Activated effector memory CD4-positive, alpha-beta T cell treated with Interleukin-2 at 50 U/mL for 16 hours (primary cell): ENCODE measurements around the gene TFDP2.
"Not testable (repeated sequence)": the region's sequence is repeated elsewhere in the genome, so short reads cannot be mapped to it uniquely, and the experiment has no call there.

Experiments
- DNase-seq: peaks from one replicate; pipeline ENCODE4 v3.0.0-alpha.2; 2020

The TFDP2 gene

DNA sequence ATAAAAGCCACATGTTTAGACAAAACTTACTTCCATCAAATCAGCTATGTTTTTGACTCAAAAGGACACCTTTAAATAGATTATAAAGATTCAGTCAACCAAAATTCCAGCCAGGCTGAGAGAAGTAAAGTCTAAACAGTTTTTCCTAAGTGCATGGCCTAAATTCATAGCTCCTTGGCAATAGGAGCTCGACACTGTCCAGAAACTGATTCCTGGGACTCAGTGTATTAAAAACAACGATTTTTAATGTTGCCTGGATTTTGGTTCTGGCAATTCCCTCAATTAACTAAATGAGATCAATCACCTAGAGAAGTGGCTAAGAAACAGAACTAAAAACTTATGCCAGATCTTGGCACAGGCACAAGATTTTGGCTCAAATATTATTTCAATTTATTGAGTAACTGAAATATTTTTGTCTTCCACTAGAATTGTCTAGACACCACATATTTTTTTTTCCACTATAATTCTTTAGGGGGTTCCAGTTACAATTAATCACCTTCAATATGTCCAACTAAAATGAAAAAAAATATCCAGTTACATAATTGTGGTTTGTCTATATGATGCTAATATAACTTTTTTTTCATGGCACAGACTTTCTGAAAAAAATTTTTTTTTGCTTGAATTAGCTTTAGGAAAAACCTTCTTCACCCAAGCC, 135.9 kb downstream of the TFDP2 start:
- DNase-seq, result no peak

DNA sequence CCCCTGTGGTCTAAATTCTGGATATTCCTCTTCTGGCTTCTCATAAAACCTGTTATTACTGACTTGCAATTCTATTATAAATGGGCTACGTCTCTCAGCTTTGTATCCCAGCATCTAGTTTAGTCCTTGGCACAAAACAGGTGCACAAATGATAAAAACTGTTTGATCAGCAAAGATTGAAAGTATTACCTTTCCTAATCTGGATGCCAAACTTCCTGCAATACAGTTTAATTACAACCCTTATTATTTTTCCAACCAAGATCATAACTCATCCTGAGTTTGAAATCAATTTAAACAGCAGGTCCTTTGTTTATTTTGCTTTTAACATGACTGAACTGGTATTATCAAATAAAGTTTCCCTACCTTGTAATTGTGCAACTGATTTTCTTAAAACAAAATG, 140.3 kb downstream of the TFDP2 start:
- DNase-seq, result no peak

DNA sequence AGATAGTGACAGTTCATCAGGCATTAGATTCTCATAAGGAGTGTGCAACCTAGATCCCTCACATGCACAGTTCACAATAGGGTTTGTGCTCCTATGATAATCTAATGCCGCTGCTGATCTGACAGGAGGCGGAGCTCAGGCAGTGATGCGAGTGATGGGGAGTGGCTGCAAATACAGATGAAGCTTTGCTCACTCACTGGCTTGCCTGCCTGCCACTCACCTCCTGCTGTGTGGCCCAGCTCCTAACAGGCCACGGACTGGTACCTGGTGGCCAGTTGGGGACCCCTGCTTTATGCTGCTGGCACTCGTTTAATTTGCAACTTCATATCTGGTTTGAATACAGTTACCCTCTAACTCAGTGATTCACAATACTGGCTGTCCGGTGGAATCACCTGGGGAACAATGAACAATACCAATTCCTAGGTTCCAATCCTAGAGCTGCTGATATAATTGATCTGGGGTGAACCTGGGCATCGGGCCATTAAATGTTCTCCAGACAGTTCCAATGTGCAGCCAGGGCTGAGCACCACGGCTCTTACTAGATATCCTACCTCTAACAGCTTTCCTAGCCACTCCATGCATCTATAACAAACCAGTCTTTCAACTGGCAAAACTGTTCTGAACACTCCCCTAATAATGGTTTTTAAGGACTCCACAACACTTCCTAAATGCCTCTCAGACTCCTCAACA, 141.5 kb downstream of the TFDP2 start:
- DNase-seq, result no peak

DNA sequence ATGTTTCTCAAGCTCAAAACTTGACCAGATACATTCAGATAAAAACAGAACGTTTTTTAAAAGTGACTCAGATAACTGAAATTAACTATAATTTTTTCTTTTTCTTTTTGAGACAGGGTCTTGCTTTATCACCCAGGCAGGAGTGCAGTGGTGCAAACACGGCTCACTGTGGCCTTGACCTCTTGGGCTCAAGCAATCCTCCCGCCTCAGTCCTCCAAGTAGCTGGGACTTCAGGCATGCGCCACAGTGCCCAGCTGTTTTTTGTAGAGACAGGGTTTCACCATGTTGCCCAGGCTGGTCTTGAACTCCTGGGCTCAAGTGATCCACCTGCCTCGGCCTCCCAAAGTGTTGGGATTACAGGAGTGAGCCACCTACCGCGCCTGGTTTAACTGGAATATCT, 144.4 kb downstream of the TFDP2 start:
- DNase-seq, result not testable (repeated sequence)

DNA sequence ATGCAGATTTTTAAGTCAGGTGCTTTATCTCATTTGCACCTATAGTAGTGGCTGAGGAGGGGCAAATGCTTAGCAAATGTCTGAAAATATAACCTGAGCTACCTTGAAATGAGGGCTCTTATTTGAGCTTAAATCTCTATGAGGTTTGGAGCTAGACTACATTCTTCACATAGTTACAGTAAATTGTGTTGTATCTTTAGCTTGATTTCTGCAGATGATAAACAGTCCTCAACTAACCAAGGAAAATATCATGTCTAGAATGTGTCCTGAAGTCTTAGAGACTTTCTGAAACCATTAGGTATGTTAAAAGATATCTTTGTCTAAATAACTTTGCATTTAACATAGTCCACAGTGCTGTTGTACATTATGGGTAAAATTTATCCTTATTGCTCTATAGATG, 145.3 kb downstream of the TFDP2 start:
- no peak for DNase-seq

DNA sequence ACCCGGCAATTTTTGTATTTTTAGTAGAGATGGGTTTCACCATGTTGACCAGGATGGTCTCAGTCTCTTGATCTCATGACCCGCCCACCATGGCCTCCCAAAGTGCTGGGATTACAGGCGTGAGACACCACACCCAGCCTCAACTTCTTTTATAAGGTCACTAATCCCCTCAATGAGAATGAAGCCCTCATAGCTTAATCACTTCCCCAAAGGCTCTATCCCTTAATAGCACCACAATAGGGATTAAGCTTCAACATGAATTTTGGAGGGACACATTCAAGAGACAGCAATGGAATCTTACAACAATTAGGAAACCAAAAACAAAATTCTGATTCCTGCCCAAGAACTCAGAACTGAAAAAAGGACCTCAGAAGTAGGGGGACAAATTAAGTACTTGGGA, 146.1 kb downstream of the TFDP2 start:
- no peak for DNase-seq

DNA sequence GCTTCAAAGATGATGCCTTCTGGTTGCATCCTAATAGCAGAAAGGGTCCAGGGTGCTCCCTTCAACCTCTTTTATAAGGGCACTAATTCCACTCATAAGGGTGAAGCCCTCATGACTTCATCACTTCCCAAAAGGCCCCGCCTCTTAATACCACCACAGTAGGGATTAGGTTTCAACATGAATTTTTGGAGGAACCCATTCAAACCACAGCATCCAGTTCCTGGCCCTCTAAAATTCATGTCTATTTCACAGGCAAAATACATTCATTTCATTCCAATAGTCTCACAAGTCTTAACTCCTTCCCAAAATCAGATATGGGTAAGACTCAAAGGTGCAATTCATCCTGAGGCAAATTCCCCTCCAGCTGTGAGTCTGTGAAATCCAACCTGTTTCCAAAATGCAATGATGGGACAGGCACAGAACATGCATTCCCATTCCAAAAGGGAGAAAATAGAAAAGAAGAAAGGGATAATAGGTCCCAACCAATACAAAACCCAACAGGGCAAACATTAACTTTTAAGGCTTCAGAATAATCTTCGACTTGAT, 148.9 kb downstream of the TFDP2 start:
- DNase-seq, result no peak

DNA sequence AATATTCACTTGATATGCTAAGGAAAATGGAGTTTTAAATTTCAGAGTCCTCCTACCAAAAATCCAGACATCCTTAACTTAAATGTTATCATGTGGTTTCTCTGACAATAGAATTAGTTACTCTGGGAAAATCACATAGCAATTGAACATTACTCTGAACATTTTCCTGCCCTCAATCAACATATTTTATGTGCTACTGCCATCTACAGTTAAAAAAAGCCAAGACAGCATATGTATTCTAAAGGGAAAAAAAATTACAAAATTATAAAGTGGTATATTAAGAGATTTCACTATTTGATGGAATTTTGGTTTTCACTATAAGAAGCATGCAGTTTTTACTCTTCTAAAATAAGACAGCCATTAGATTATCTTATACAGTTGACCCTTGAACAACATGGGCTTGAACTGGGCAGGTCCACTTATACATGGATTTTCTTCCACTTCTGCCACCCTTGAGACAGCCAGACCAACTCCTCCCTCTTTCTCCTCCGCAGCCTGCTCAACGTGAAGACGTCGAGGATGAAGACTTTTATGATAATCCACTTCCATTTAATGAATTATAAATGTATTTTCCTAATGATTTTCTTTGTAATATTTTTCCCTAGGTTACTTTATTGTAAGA, 150.6 kb downstream of the TFDP2 start:
- DNase-seq, result no peak

DNA sequence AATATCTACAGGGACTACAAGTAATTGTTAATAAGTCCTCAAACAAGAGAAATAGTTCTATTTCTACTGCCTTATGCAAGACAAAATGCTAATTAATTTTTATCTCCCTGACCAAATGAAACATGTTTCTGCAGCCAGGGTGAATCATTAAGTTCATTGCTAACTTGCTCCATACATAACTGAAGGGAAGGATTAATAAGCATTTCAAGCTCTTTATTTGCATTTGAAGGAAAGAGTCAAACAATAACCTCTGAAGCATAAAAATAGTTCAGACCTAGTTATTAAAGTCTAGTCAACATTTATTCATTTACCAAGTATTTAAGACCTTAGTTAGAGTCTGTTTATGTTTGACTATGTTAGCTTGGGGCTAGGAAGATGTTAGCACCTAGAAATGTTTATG, 152.9 kb downstream of the TFDP2 start:
- no peak for DNase-seq

DNA sequence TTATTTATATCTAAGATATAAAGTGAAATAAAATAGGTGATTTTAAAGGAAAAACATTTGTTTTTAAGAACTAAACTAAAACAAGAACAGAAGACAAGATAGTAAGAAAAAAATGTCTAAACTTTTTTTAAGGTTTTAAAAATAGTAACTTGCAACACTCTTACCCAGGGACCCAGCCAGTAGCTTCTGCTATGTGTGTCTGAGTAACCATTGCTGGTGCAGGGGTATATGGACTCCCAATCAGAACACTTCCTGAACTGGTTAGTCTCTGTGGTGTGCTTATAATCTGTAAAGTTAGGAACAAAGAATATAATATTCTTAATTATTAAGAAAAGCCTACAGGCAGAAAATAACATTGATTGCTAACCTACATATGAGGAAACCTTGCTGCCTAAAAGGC, 154.5 kb downstream of the TFDP2 start:
- no peak for DNase-seq

DNA sequence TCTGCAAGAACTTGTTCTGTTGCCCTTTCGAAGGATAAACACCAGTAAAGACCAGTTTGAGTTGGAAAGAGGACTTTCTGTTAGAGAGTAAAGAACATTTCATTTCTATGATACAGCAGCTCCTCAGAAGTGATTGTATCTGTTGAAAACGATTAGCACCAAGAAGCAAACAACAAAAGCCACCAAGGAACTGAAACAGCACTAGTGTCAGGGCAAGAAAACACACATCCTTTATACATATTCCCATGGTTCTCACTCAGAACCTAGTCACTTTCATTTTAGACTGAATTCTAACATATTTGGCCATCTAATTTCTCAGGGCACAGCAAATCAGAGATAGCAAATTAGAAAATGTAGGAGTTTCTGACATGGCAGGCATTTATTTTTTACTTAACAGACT, 156.8 kb downstream of the TFDP2 start:
- no peak for DNase-seq

DNA sequence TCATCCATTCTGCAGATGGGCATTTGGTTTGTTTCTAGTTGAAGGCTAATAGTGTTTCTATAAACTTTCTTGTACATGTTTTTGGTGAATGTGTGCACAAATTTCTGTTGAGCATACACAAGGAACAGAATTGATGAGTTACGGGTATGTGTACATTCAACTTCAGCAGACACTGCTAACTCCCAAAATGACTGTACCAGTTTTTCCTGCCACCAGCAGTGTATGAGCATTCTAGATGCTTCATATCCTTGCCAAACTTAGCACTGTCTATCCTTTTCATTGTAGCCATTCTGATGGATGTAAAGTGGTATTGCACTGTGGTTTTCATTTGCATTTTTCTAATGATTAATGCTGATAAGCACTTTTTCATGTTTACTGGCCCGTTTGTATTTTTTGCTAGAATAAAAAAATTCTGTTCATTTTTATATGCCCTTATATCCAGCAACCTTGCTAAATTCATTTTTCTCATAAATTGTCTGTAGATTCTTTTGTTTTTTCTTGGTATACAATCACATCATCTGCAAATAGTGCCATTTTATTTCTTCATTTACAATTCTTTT, 162.7 kb downstream of the TFDP2 start:
- DNase-seq, result no peak

DNA sequence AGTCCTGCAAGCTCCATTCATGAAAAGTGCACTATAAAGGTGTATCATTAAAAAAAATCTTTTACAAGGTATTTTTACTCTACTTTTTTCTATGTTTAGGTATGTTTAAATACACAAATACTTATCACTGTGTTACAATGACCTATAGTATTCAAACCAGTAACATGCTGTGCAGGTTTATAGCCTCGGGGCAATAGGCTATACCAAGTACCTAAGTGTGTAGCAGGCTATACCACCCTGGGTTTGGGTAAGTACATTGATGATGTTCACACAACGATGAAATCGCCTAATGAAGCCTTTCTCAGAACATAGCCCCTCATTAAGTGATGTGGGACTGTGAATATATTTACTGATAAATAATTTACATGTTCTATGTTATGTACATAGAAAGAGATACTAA, 168.3 kb downstream of the TFDP2 start:
- no peak for DNase-seq

DNA sequence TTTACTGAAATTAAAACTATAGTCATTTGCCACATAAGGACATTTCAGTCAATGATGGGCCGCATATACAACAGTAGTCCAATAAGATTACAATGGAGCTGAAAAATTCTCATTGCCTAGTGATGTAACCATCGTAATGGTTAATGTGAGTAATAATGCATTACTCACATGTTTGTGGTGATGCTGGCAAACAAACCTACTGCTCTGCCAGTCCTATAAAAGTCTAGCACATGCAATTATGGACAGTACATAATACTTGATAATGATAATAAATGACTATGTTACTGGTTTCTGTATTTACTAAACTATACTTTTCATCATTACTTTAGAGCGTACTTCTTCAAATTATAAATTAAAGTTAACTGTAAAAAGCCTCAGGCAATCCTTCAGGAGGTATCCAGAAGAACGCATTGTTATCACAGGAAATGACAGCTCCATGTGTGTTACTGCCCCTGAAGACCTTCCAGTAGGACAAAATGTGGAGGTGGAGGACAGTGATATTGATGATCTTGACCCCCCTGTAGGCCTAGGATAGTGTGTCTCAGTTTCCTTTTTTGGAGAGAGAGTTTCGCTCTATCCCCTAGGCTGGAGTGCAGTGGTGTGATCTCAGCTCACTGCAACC, 170.2 kb downstream of the TFDP2 start:
- DNase-seq, result no peak

DNA sequence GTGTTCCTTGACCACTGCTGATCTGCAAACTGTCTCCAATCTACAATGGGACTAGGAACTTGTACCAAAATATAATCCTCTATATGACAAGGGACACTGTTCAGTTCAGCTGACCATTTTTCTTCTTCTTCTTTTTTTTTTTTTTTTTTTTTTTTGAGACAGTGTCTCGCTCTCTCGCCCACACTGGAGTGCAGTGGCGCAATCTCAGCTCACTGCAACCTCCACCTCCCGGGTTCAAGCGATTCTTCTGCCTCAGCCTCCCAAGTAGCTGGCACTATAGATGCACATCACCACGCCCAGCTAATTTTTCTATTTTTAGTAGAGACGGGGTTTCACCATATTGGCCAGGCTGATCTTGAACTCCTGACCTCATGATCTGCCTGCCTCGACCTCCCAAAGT, 174.6 kb downstream of the TFDP2 start:
- not testable (repeated sequence) for DNase-seq

DNA sequence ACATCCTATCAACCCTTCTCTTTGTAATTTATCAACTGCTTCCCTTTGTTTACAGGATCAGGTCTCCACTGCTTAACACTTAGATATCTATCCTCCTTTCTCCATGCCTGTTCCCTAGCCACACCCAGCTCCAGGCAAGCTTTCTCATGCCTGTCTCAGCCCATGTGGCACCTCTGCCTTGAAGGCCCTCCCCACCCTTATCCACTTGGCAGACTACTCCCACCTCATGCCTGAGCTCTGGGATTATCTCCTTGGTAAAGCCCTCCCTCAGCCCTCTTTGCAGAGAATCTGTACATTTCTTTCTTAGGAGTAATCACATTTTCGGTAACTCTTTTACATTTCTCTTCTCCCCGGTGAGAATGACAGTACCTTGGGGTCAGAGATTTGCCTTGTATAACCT, 176.9 kb downstream of the TFDP2 start:
- DNase-seq, result no peak

DNA sequence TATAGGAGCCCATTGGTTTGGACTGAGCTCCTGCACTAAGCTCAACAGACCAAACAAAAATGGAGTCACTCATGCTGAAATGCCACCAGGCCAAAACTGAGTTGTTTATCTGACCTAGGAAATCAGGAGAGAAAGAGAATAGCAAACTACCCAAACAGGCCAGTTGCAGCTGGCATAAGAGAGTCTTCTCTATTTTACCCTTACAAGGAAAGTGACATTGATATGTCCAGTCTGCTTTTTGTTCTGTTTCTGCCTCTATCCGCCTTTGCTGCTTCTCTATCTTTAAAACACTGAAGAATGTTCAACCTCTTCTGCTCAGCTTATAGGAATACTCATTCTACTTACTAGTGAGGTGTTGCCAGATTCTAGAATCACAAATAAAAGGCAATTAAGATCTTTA, 177.8 kb downstream of the TFDP2 start:
- DNase-seq, result no peak

DNA sequence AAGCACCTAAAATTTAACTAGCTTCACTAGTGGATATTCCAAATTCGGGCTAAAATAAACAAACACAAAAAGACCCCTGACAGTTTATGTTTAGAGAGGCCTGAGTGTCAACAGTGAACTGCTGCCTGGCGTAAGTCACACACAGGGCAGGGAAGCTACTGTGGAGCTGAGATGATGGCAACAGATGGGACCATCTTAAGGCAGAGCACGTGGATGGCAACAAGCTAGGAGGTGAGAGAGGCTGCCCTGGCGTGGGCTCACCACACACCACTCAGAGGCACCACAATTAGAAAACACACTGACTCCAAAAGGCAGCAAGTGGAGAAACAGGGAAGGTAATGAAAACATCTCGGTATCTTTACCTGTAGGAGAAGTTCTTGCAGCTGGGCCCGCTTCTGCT, 179.6 kb downstream of the TFDP2 start:
- no peak for DNase-seq

DNA sequence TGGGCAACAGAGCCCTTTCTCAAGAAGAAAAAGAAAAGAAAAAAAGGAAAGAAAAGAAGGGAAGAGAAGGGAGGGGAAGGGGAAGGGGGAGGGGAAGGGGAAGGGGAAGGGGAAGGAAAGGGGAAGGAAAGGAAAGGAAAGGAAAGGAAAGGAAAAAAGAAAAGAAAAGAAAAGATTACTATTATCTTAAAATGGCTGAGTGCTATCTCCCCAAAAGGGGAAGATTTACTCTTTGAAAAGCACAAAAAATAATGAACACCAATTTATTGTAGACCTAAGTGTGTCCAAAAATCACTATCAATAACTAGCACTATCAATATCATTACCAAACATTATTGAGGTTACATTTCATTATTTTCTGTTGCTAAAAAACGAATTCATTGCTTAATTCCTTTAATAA, 183.9 kb downstream of the TFDP2 start:
- DNase-seq, result no peak

DNA sequence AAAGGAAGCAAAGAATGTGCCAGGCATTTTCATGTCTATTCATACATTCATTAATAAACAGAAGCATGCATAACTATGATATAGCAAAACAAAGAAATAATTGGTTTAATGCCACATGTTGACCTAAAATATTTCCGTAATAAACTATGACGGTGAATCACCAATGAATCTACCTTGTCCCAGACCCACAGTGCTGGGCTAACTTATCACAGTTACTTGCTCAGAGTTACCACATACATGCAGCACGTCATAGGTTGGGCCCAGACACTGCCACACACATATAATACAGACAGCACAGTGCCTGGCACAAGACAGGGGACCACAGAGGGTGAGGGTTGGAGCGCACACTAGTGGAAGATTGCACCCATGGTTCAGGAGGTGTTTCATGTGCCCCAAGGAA, 186.0 kb downstream of the TFDP2 start:
- DNase-seq, result no peak

DNA sequence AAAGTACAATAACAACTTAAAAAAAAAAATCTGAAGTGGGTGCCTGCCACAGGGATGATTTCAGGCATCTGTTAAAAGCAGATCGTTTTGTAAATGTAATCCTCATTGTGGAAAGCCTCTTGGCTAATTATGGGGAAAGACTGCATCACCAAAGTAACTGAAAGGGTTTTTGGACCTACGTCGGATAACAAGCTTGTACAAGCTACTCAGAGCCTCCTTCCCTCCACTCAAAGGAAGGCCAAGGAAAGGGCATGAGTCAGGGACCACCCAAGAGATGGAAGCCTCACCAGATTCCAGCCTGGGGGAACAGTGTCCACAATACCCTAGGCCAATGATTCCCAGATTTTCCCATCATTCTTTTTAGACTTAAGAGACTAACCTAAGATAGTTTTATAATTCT, 188.6 kb downstream of the TFDP2 start:
- DNase-seq, result no peak

DNA sequence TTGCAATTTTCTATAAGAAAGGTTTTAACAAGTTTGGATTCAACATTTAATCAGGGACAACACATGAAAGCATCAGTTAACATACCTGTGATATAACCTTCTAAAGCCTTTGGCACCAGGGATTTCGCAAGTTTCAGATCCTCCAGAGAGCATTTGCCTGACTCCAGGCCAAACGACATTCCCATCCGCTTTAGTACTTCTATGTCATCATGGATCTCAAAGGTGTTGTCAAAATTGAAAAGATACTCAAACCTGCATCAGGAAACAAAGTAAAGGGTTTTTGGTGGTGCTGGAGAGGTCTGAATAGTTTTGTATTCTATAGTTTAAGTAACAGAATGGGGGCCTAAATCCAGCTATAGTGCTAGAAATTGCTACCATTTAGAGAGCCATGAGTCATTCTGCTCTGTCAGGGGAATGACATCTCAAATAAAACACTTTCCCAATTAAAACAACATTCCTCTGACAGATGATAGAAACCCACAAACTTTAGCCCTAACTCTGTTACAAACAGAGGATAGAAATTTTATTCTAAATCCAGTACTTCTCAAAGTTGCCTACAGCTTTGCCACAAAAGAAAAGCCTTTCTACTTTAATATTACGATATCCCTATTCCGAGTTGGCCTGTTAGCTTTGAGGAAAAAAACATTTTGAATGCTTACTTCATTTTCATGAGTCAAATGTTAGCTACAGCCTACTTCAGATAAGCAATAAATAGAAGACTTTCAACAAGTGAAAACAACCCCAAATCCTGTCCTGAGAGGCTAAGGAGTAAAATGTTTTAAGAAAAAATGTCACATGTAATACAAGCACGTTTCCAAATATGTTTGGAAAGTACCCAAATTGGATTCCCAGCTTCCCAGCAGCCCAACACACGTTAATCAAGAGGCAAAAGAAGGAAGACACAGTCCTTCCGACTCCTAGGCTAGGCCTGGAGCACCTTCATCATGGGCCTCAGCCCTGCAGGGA, 189.5 kb downstream of the TFDP2 start:
- DNase-seq, result no peak
